Keratinocyte (primary cell): ENCODE measurements around the gene TP53RK.

Source experiments
- CTCF ChIP-seq, 3 experiments: IDR thresholded peaks in 1 of 3; conservative IDR thresholded peaks in 1 of 3; optimal IDR thresholded peaks in 1 of 3; 2 replicates in 2 of 3; 3 replicates in 1 of 3; pipeline versions ENCODE3 to v1.5.1; 2011; ENCODE audit warnings: low read length in 3 of 3, mild to moderate bottlenecking in 3 of 3, moderate library complexity in 2 of 3, control low read depth in 1 of 3, inconsistent platforms in 1 of 3; ENCODE audit not compliant: insufficient read depth in 2 of 3; ENCODE audit errors: extremely low read depth in 1 of 3
- EZH2 ChIP-seq: IDR thresholded peaks from one replicate; pipeline ENCODE4 v1.6.1; 2012; ENCODE audit warnings: inconsistent platforms, mild to moderate bottlenecking, low read length, moderate library complexity

GRCh38 chr20:46704714-46705377 lies 15.6 kb upstream of the TP53RK start:
- TF ChIP-seq CTCF (optimal IDR thresholded peaks at IDR 0.05 in 1 of 3, IDR thresholded peaks at IDR 0.05 in 1 of 3, conservative IDR thresholded peaks at IDR 0.05 in 1 of 3; ENCODE audit: extremely low read depth in 1 of 3, insufficient read depth in 2 of 3, low read length in 3 of 3) (no peak), EZH2 (no peak)
